ENCODE results near the gene DENR.
A peak's percentile ranks its signal among the peaks of the same experiment; 100 is the strongest.
"Not testable (repeated sequence)": the region's sequence is repeated elsewhere in the genome, so short reads cannot be mapped to it uniquely, and the experiment has no call there.

The DENR gene

GRCh38 chr12:122752464-122753318 is at the start of gene DENR:
Gene DENR, plus strand, starts transcription at chr12:122752824. Its CDS starts 878 bp downstream, at chr12:122753702.
- DNase-seq (ENCODE audit: low read depth, low spot score) = peak; percentile 99
- peak within 1 kb of the TSS; percentile 89 for H3K27ac ChIP-seq

GRCh38 chr12:122702890-122703611 is 49.6 kb upstream of the DENR start, which contains the start of gene HCAR2:
Gene HCAR2, minus strand, starts transcription at chr12:122703357. Its CDS starts 74 bp downstream, at chr12:122703283.
- H3K27ac ChIP-seq = peak within 1 kb of the TSS; percentile 29
- DNase-seq (ENCODE audit: low read depth, low spot score) = peak; percentile 85

DNA sequence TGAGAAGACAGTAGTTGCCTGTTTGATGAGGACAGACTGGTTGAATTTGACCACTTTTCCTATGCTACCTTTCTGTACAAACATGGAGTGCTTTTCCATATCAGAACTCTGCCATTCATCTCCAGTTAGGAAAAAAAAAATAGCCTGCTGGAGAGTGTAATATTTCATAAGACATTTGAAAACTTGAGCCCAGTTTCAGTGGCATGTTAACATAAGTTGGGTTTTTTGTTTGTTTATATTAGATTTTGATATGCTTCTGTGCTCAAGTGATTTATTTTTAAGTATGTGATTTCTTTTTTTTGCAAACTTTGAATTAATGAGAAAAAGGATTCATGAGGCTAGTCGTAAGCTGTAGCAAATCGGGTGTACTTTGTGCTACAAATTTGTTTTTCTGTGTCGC is 48.8 kb upstream of the DENR start:
- DNase-seq (ENCODE audit: low read depth, low spot score) = not testable (repeated sequence)
- peak overlapping the region; percentile 29 for H3K27ac ChIP-seq

DNA sequence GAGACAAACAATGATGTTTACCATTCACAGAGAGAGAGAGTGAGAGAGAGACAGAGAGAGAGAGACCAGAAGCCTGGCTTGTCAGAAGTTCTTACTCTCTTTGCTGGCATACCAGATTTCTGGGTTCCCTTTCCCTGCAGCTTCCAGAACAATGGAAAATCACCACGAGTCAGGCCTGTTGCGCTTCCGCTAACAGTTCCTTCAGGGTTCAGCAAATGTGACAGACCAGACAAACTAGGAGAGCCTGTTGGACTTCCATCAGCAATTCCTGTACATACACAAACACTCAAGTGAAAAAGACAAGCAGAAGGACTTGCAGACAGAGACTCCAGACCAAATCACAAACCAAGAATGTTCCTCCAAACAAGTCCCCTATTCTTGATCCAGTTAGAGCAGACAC is 43.3 kb upstream of the DENR start:
- not testable (repeated sequence) for H3K27ac ChIP-seq; DNase-seq (ENCODE audit: low read depth, low spot score)

GRCh38 chr12:122710341-122710740 is 42.3 kb upstream of the DENR start:
- not testable (repeated sequence) for DNase-seq (ENCODE audit: low read depth, low spot score); H3K27ac ChIP-seq

DNA sequence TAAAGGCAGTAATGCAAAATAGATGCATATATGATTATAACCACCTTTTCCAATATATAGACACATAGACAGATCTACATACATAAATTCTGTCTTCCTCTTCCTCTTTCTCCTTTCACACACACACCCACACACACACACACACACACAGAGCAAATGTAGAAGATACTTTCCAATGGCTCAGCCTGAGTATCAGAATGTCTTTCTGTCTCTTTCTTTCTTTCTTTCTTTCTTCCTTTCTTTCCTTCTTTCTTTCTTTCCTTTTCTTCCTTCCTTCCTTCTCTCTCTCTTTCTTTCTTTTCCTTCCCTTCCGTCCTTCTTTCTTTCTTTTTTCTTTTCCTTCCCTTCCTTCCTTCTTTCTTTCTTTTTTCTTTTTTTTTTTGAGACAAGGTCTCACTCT is 41.4 kb upstream of the DENR start:
- not testable (repeated sequence) for DNase-seq (ENCODE audit: low read depth, low spot score); H3K27ac ChIP-seq

- H3K27ac ChIP-seq = peak overlapping the region; percentile 49
- DNase-seq (ENCODE audit: low read depth, low spot score) = not testable (repeated sequence)
Measured at GRCh38 chr12:122713491-122714188, 39.0 kb upstream of the DENR start.

- H3K27ac ChIP-seq; DNase-seq (ENCODE audit: low read depth, low spot score): not testable (repeated sequence)
Measured at GRCh38 chr12:122715211-122715610, 37.4 kb upstream of the DENR start.

GRCh38 chr12:122716658-122717057 is 36.0 kb upstream of the DENR start, which contains the start of gene HCAR3:
Gene HCAR3, minus strand, starts transcription at chr12:122716811. Its CDS starts 74 bp downstream, at chr12:122716737.
- not testable (repeated sequence) for H3K27ac ChIP-seq; DNase-seq (ENCODE audit: low read depth, low spot score)

DNA sequence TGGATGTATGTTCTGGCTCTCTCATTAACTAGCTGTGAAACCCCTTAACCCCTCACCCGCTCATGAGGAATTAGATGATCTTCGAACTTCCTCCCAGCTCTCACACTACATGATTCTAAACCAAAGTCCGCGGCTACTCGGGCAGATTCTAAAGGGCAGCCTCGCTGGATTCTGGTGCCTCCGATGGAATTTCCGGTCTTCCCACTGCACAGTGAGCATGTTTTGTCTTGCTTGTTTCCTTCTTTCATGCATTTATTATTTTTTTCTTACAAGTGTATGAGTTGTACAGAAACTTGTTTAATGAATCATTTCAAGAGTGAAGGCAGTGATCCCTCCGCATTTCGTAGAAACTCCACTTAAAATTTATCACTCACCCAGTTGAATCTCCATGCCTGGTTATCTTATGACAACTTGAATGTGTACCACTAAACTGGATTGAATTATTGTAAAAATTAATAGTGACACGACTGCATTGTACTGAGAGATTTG is 31.5 kb upstream of the DENR start:
- peak; percentile 92 for DNase-seq (ENCODE audit: low read depth, low spot score)
- peak overlapping the region; percentile 98 for H3K27ac ChIP-seq

- peak overlapping the region; percentile 98 for H3K27ac ChIP-seq
- DNase-seq (ENCODE audit: low read depth, low spot score) = no peak
Measured at GRCh38 chr12:122722387-122722786, 30.2 kb upstream of the DENR start.

DNA sequence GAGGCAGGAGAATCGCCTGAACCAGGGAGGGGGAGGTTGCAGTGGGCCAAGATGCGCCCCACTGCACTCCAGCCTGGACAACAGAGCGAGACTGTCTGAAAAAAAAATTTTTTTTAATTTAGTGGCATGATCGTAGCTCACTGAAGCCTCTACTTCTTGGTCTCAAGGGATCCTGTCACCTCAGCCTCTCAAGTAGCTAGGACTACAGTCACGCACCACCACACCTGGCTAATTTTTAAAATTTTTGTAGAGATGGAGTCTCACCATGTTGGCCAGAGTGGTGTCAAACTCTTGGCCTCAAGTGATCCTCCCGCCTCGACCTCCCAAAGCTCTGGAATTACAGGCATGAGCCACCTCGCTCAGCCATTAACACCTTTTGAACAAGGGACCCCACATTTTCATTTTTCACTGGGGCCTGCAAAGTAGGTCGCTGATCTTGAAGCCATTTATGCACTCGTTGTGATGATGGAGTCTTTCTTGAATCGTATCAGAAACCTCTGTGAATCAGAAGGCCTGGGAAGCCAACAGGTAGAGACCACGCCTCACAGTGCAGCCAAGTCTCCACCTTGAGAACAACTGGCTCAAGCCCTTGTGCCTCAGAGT is 27.9 kb upstream of the DENR start:
- DNase-seq (ENCODE audit: low read depth, low spot score) = no peak
- peak overlapping the region; percentile 87 for H3K27ac ChIP-seq

GRCh38 chr12:122725452-122726079 is 27.1 kb upstream of the DENR start:
- peak overlapping the region; percentile 87 for H3K27ac ChIP-seq

GRCh38 chr12:122726080-122726558 is 26.5 kb upstream of the DENR start:
- H3K27ac ChIP-seq = peak overlapping the region; percentile 87

More at GRCh38 chr12:122725452-122726079, 27.1 kb upstream of the DENR start:
- DNase-seq (ENCODE audit: low read depth, low spot score) = no peak

DNA sequence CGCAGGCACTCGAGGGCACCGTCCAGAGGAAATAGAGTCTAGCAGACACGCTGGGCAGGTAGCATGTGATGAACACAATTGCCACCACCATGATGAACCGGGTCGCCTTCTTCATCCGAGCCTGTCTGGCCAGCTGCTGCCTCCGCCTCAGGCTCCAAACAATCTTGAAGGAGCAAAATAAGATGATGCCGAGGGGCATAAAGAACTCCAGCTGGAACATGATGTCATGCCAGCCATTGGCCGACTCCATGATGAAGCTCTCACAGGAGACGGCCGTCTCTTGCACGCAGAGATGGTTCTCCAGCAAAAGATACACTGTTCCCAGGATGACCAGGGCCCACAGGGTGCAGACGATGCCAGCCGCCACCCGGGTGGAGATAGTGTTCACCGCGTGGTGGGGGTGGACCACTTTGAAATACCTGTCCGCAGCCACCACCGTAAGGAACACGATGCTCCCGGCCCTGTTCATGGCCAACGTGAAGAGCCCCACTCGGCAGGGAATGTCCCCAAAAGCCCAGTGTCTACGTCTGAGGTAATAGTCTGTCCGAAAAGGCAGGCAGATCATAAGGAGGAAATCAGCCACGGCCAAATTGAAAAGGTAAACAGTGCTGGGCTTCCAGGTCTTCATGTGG is 22.9 kb upstream of the DENR start:
- no peak for DNase-seq (ENCODE audit: low read depth, low spot score)

More at GRCh38 chr12:122726080-122726558, 26.5 kb upstream of the DENR start:
- no peak for DNase-seq (ENCODE audit: low read depth, low spot score)

GRCh38 chr12:122730215-122731014 is 22.2 kb upstream of the DENR start, which contains the start of gene HCAR1:
Gene HCAR1, minus strand, starts transcription at chr12:122730844. Its CDS starts 505 bp downstream, at chr12:122730339.
- no peak for DNase-seq (ENCODE audit: low read depth, low spot score)
- H3K27ac ChIP-seq = no peak within 1 kb of the TSS

More for the DNA sequence above, 22.9 kb upstream of the DENR start:
- H3K27ac ChIP-seq = no peak overlapping the region

GRCh38 chr12:122732170-122732569 is 20.5 kb upstream of the DENR start:
- DNase-seq (ENCODE audit: low read depth, low spot score) = no peak
- H3K27ac ChIP-seq = no peak overlapping the region

DNA sequence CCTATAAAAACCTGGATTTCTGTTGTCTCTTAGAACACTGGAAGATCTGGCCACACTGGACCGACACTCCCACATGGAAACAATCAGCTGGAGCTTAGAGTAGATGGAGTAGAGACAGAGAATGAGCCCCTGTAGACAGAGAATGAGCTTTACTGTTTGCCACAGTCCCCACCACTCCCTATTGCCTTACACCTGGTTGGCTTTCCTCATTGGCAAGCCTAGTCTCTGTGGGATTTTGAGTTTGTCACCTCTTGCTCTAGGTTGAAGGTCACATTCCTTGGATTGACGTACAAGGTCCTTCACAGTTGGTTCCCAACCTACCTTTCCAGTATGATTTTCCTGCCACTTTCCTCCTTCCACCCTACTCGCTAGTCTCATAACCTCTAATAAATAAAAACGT is 20.0 kb upstream of the DENR start:
- H3K27ac ChIP-seq = no peak overlapping the region
- DNase-seq (ENCODE audit: low read depth, low spot score) = no peak

All from epithelial cell of prostate (primary cell).